Measurements from ENCODE around the gene GMPR.

The GMPR gene

DNA sequence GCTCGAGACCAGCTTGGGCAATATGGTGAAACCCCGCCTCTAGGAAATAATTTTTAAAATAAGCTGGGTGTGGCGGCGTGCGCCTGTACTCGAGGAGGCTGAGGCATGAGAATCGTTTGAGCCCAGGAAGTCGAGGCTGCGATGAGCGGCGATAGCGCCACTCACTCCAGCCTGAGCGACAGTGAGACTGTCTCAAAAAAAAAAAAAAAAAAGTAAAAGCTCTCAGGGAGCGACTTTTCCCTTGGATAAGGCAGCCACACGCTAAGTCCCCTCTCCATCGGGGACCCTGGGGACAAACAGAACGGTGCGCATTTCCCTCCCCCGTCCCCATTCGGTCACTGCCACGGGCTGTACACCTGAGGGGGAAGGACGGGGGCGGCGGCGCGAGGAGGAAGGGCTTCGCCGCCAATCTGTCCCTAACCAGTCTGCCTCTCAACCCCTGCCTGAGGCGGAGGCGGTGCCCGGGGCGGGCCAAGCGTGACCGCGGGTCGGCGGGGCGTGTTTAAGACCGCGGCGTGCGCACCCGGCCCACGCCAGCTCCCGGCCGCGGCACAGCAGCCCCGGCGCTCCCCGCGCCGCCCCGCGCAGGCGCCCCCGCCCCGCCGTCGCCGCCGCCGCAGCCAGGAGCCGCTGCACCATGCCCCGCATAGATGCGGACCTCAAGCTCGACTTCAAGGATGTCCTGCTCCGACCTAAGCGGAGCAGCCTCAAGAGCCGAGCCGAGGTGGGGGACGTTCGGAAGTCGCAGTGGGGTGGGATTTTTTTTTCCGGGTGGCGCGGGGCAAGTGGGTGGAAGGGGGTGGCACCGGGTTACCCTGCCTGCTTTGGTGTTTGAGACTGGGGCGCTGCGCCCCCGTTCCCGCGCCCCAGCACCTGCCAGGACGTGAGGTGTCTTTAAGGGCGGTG lies at the start of gene GMPR:
Gene GMPR, plus strand, starts transcription at position 531 of the 906 bp plus-strand sequence. Its CDS starts 107 bp downstream, at position 638.
- TF ChIP-seq, protein P1, sequence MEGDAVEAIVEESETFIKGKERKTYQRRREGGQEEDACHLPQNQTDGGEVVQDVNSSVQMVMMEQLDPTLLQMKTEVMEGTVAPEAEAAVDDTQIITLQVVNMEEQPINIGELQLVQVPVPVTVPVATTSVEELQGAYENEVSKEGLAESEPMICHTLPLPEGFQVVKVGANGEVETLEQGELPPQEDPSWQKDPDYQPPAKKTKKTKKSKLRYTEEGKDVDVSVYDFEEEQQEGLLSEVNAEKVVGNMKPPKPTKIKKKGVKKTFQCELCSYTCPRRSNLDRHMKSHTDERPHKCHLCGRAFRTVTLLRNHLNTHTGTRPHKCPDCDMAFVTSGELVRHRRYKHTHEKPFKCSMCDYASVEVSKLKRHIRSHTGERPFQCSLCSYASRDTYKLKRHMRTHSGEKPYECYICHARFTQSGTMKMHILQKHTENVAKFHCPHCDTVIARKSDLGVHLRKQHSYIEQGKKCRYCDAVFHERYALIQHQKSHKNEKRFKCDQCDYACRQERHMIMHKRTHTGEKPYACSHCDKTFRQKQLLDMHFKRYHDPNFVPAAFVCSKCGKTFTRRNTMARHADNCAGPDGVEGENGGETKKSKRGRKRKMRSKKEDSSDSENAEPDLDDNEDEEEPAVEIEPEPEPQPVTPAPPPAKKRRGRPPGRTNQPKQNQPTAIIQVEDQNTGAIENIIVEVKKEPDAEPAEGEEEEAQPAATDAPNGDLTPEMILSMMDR (IDR thresholded peaks at IDR 0.05; ENCODE audit: low read depth, low read length) = no peak
- in situ Hi-C loops (cut with HindIII; ENCODE audit: low sequenced_read_pairs) = no loop called here
- peak; percentile 59 for DNase-seq (ENCODE audit: low read depth, low spot score)
- peak within 1 kb of the TSS; percentile 68 for H3K4me3 ChIP-seq (ENCODE audit: low read depth, low read length)

DNA sequence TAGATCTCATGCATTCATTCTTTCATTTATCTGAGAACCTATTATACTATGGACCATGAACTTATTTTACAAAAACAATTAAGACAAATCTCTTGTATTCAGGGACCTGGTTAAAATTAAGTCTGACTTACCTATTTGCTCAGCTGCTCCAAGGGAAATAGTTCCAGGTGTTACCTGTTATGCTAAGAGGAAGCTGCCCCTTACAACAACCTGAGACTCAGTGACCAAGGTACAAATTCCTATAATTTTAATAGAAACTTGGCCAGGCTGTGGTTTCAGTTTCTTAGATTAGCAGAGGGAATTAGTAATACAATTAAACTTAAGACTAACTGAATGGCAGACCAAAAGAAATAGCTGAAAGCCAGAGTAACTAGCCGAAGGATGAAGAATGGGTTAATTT lies 48.2 kb upstream of the GMPR start:
- in situ Hi-C loops (cut with HindIII; ENCODE audit: low sequenced_read_pairs) = no loop called here
- no peak for DNase-seq (ENCODE audit: low read depth, low spot score)
- H3K4me3 ChIP-seq (ENCODE audit: low read depth, low read length) = no peak overlapping the region
- TF ChIP-seq, protein P1 (IDR thresholded peaks at IDR 0.05; ENCODE audit: low read depth, low read length) = no peak

DNA sequence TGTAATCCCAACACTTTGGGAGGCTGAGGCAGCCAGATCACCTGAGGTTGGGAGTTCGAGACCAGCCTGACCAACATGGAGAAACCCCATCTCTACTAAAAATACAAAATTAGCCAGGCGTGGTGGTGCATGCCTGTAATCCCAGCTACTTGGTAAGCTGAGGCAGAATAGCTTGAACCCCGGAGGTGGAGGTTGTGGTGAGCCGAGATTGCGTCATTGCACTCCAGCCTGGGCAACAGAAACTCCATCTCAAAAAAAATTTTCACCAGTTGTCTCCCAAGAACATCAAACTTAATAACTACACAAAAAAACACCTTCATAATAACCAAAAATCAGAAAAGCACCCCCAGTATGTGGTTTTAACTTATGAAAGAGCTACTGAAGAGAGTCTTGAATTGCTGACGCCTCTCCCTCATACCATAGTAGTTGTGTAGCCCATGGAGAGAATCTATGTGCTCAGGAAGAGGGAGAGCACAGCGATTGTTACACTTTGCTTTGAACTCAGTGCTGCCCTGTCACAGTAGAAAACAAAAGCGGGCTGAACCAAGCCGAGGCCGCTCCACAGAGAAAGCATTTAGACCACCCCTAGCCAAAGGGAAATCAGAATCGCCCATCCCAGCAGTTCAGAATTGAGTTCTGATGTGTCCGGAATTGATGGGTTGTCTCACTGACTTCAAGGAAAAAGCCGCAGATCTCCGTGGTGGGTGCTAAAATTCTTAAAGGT lies 42.0 kb upstream of the GMPR start:
- TF ChIP-seq, protein P1 (IDR thresholded peaks at IDR 0.05; ENCODE audit: low read depth, low read length) = no peak
- in situ Hi-C loops (cut with HindIII; ENCODE audit: low sequenced_read_pairs) = no loop called here
- H3K4me3 ChIP-seq (ENCODE audit: low read depth, low read length) = no peak overlapping the region
- no peak for DNase-seq (ENCODE audit: low read depth, low spot score)

DNA sequence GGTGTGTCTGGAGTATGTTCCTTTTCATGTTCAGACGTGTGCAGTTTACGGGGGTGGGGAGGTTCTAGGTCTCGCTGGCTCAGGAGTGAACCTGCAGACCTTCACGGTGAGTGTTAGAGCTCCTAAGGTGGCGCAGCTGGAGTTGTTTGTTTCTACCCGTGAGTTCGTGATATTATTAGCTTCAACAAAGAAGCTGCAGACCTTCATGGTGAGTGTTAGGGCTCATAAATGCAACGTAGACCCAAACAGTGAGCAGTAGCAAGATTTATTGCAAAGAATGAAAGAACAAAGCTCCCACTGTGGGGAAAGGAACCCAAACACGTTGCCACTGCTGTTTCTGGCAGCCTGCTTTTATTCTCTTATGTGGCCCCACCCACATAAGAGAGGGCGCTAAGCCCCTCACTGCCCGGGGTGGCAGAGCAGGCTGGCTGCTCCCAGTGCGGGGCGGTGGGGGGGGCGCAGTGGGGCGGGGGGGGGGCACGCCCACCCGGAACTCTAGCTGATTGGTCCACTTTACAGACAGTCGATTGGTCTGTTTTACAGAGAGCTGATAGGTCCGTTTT lies 41.3 kb upstream of the GMPR start:
- no peak overlapping the region for H3K4me3 ChIP-seq (ENCODE audit: low read depth, low read length)
- in situ Hi-C loops (cut with HindIII; ENCODE audit: low sequenced_read_pairs) = no loop called here
- TF ChIP-seq, protein P1 (IDR thresholded peaks at IDR 0.05; ENCODE audit: low read depth, low read length) = no peak
- no peak for DNase-seq (ENCODE audit: low read depth, low spot score)

GRCh38 chr6:16198061-16198705 lies 40.2 kb upstream of the GMPR start:
- no peak overlapping the region for H3K4me3 ChIP-seq (ENCODE audit: low read depth, low read length)
- DNase-seq (ENCODE audit: low read depth, low spot score) = no peak
- in situ Hi-C loops (cut with HindIII; ENCODE audit: low sequenced_read_pairs) = no loop called here
- TF ChIP-seq, protein P1 (IDR thresholded peaks at IDR 0.05; ENCODE audit: low read depth, low read length) = no peak

GRCh38 chr6:16199804-16200203 lies 38.6 kb upstream of the GMPR start:
- no peak overlapping the region for H3K4me3 ChIP-seq (ENCODE audit: low read depth, low read length)
- no peak for DNase-seq (ENCODE audit: low read depth, low spot score)
- TF ChIP-seq, protein P1 (IDR thresholded peaks at IDR 0.05; ENCODE audit: low read depth, low read length) = no peak
- in situ Hi-C loops (cut with HindIII; ENCODE audit: low sequenced_read_pairs) = no loop called here

Measured in astrocyte of the spinal cord (primary cell).